Endometrium (tissue), 2 donors: ENCODE measurements around the gene SLIT3.
"Not testable (repeated sequence)": the region's sequence is repeated elsewhere in the genome, so short reads cannot be mapped to it uniquely, and the experiment has no call there.

Source experiments
- FAIRE-seq: peaks from 2 replicates; lab custom pipeline; 2012; peaks lifted over from hg19 to GRCh38; lab: Jason Lieb, UNC
- donor health status: control.
- donor health status: control.

The SLIT3 gene

GRCh38 chr5:169142264-169142970, 158.5 kb downstream of the SLIT3 start:
- no peak for FAIRE-seq

DNA sequence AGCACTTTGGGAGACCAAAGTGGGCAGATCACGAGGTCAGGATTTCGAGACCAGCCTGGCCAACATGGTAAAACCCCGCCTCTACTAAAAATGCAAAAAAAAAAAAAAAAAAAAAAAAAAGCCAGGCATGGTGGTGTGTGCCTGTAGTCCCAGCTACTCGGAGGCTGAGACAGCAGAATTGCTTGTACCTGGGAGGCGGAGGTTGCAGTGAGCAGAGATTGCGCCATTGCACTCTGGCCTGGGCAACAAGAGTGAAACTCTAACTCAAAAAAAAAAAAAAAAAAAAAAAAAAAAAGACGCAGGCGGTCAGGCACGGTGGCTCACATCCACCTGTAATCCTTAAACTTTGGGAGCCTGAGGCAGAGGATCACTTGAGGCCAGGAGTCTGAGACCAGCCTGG, 160.7 kb downstream of the SLIT3 start:
- FAIRE-seq = not testable (repeated sequence)

GRCh38 chr5:169139480-169140050, 161.4 kb downstream of the SLIT3 start:
- no peak for FAIRE-seq

- no peak for FAIRE-seq
These were observed 167.4 kb downstream of the SLIT3 start for GRCh38 chr5:169133531-169133930.

- no peak for FAIRE-seq
These were observed 168.7 kb downstream of the SLIT3 start for GRCh38 chr5:169132302-169132660.

DNA sequence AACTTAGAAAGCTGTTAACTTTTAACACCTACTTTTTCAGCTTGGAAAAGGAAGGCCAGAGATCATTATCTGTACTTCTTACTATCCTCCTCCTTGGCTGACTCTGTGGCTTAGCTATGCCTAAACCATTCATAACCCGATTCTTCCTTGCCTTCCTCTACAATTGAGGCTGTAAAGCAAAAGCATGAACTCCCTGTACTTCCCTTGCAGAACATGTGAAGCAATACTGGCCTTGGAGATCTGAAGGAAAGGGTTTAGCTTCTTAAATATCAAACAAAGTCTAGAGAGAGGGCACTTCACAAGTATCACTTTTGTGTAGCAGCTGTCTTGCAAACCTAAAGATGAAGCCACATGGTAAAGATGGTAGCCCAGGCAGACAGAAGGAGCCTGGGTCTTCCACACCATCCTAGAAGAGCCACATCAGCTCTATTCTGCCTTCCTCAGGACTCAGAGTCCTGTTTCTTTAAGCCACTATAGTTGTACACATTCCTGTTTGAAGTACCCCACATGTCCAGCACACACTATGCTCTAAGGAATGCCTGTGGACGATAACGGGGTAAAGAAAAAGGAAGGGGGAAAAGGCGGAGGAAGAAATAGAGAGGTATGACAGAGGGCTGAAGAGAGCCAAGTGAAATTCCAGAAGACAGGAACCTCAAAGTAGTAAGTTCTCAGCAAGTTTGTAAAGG, 169.2 kb downstream of the SLIT3 start:
- no peak for FAIRE-seq

DNA sequence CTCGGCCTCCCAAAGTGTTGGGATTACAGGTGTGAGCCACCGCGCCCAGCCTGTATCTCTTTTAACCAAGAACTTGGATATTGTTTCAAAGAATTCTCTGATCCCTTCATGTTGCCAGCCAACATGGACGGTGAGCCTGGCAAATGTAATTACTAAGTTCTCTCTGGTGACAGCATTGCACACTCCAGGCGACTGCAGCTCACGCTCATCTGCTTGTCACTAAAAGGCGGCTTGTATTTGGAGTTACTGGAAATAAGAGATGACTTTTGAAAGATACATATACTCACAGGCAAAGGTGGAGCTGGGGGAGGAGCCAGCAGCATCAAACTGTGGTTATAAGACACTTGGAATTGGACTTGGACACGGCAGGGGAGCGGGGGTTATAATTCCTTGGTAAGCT, 172.3 kb downstream of the SLIT3 start:
- FAIRE-seq = no peak

- no peak for FAIRE-seq
These were observed 173.5 kb downstream of the SLIT3 start for GRCh38 chr5:169127431-169127830.

- FAIRE-seq = no peak
These were observed 174.4 kb downstream of the SLIT3 start for GRCh38 chr5:169126481-169127021.

DNA sequence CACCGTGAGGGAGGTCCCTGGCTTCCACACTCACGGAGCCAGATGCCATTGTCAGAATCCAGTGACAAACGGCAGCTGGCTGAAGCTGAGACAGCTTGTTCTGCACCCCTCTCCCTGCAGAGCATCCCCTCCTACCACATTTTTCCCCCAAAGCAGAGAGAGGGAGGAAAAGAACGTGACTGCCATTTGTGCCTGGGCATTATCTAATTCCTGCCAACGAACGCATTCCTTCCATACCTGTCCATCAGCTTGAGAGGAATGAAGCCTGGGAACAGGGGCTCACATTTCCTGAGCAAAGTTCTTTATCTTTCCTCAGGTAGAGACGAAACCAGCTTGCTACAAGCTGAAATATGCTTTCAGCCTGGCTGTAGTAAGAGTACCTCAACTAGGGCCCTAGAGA, 175.4 kb downstream of the SLIT3 start:
- FAIRE-seq = no peak

GRCh38 chr5:169122951-169123350, 178.0 kb downstream of the SLIT3 start:
- no peak for FAIRE-seq

DNA sequence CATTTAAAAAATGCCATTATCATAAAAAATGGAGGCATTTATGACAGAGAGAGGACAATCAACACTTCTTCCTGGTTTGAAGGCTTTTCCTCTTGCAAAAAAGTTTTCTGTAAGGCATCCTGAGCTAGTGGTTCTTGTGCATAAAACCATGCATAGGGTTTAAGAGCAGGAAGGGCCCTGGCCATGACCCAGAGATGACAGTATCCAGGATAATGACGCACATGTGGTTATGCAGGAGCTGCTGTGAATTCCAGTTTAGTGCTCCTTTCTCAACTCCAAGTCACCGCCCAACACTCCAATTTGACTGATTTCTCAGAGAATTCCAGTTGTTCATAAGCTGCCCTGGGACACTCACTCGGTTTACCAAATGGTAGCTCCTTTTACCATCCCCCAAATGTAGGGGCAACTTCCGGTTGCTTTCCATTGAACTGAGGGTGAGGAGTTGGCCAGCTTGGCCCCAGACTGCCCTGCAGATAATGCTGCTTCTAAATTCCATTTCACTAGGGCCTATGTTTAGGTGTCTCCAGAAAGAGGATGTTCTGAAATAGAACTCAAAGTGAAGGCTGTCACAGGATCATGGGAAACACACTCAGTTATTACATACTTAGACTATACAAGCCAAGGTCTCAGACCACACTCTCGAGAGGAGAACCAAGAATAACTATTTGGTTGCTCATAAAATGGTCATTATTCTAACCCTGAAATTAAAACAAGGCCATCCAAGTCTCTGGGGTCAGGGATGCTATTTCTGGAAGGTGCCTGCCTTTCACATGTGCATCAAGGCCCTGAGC, 179.1 kb downstream of the SLIT3 start:
- no peak for FAIRE-seq

DNA sequence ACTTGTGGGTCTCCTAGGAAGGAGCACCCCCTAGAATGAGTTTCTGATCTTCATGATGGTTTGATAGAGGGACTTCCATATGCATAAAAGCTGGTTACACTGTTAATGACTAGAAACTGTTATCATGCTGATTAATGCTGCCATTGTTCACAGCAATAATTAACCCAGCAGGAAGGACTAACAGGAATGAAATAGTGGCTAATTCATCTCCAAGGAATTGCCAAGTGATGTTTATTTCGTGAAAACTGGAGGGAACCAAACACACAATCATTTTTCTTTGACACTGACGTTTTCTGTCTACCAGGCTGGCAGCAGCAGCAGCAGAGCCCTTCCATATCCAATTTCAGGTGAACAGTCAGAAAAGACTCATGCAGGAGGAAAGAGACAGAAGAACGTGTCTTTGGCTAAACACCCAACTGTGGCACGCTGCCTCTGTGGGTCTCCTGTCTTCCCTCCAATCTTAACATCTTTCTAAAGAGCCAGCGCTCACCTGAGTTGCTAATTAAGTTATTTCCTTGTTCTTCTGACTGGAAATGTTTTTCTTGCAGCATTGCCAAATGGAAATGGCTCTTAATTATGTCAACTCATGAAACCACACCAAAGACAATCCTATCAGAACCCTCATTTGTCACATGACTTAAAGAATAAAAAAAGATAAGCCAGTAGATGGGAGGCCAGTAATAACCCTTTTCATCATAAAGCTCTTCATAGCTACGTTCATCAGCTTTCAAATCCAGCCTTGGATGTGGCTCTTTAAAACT, 181.5 kb downstream of the SLIT3 start:
- no peak for FAIRE-seq

DNA sequence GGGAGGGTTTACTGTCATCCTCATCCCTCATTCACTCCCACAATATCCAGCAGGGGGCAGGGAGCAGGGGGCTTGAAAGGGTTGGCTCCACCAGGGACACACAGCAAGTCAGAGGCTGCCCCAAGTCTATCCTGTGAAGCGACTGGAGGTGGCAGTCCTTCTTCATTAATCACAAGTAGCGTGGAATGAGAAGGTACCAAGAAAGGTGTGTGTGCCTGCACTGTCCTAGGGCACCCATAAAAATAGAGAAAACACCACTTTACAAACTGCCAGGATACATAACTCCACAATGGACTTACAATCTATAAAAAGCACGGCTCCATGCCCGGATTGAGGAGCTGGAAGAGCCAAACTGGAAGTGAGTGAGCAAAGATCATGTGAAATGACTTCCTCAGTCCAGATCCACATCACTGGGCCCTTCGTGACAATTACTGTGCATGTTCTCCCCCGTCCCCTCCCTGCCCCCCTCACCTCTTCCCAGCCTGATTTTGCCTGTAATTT, 183.9 kb downstream of the SLIT3 start:
- FAIRE-seq = no peak

- FAIRE-seq = no peak
These were observed 185.3 kb downstream of the SLIT3 start for GRCh38 chr5:169115461-169116124.

DNA sequence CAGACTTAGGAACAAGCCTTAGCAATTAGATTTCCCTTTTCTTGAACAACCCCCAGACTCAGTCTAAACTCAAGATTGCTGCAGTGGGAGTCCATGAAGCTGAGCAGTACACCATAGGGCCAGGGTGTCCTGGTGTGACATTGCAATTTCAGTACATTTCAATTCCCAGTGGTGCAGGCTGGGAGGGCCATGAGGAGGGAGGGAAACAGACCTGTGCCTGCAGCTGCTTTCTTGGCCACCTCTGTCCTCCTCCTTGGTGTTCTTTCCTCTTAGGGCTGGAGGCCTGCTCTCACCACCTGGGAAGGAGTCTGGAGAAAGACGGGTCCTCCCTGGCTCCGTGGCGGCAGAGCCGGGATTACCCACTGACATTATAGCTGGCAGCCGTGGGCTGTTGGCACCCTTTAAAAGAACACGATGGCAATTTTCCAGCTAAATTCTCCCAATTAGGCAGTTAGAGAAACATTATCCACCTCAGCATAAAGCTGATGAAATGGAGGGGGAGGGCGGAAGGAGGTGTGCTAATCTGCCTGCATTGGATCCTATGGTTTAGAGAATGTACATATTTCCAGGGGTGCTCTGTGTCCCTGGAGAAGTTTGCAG, 186.4 kb downstream of the SLIT3 start:
- FAIRE-seq = no peak

DNA sequence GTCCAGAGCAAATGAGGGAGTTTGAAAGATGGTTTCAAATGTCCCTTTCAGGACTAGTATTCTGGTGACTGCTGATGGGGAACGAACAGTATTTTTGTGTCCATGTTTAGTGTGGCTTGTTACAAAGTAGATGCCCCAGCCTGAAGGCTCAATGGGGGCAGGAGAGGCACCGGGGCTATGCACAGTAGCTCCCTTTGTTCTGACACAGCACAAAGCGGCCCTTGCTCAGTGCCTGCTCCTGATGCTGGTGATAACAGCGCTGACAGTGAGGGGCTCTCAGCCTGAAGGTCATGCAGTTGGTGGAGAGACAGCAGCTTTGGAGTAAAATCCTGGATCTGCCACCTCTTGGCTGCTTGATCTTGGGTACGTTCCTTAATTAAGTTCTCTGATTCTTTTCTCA, 188.9 kb downstream of the SLIT3 start:
- no peak for FAIRE-seq

DNA sequence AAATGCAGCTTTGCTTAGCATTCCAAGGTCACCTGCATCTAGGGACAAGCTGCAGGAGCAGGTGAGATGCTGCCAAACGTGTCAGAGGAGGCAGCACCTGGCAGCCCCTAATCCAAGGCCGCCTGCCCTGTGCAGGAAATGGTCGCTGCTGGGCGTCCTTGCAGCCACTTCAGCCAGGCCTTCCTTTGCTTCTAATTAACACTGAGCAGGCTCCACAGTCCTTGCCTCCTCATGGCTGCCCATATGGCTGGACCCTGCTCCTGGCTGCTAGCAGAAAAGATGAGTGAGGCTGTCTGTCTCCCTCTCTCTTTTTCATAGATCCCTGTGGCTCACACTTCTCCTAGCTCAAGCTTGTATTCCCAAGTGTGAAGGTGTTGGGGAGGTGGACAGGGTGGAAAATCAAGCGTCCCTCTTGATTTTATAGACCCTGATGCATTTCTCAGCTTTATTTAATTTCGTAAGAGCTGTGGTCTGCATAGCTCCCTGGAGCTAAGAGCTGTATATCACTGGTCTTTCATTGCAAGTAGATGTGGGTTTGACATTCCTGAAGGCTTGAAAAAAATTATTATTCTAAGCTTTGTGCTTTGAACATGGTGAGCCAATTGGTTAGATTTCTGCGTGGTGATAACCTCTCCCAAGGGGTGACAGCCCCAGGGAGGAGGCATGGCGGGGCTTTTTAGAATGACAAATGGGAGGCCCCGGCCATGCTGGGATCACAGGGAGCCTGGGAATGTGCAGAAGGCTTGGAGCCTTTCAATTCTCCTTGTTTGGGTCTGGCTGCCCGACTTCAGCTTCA, 193.8 kb downstream of the SLIT3 start:
- FAIRE-seq = no peak

DNA sequence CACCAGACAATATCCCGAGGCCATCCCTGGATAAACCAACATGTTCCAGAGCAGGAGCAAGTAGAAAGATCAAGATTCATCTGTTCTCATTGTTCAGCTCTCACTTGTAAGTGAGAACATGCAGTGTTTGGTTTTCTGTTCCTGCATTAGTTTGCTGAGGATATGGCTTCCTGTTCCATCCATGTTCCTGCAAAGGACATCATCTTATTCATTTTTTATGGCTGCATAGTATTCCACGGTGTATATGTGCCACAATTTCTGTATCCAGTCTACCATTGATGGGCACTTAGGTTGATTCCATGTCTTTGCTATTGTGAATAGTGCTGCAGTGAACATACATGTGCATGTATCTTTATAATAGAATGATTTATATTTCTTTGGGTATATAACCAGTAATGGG, 195.4 kb downstream of the SLIT3 start:
- not testable (repeated sequence) for FAIRE-seq
